Upper lobe of left lung (tissue), 6 donors: Measurements from ENCODE around the gene CORO6. TPM values are rescaled to one million over a fixed set of nuclear protein-coding genes. Genes with fewer than 3 reads are reported as not detected.

ENCODE experiments used
- ATAC-seq, 2 donors: fragments of 200-7000 bp; cut with Tn5 transposase; one replicate each; pipeline ENCODE4 v1.9.1; 2022; ENCODE audit warnings: mild to moderate bottlenecking in 2 of 2, moderate library complexity in 2 of 2; ENCODE audit not compliant: low FRiP score in 2 of 2
- DNase-seq, 2 donors: peaks; one replicate each; pipeline ENCODE4 v3.0.0-alpha.2; 2019 to 2020
- H3K27ac ChIP-seq, 4 donors: fragments of 200-600 bp; sonication (generic); one replicate each; pipeline ENCODE4 v1.5.1; 2016 to 2019
- H3K27me3 ChIP-seq, 4 donors: fragments of 200-600 bp; sonication (generic); one replicate each; pipeline ENCODE4 v1.5.1; 2017 to 2019
- H3K36me3 ChIP-seq, 4 donors: fragments of 200-600 bp; sonication (generic); one replicate each; pipeline ENCODE4 v1.5.1; 2016 to 2019
- H3K4me1 ChIP-seq, 4 donors: fragments of 200-600 bp; sonication (generic); one replicate each; pipeline ENCODE4 v1.5.1; 2018 to 2019
- H3K4me3 ChIP-seq, 4 donors: fragments of 200-600 bp; sonication (generic); one replicate each; pipeline ENCODE4 v1.5.1; 2017 to 2019; ENCODE audit warnings: mild to moderate bottlenecking in 2 of 4, moderate library complexity in 1 of 4
- H3K9me3 ChIP-seq, 4 donors: fragments of 200-600 bp; sonication (generic); one replicate each; pipeline ENCODE4 v1.5.1; 2018 to 2019
- EP300 ChIP-seq, 4 donors: sonication (generic); formaldehyde crosslinking; IDR thresholded peaks; one replicate each; pipeline ENCODE4 v1.5.1; 2017; ENCODE audit warnings: antibody characterized with exemption in 4 of 4, control low read depth in 2 of 4
- POLR2A ChIP-seq, 4 donors: fragments of 450-650 bp; IDR thresholded peaks; one replicate each; pipeline ENCODE4 v1.5.1; 2016 to 2017; ENCODE audit warnings: antibody characterized with exemption in 4 of 4, mild to moderate bottlenecking in 2 of 4
- POLR2AphosphoS5 ChIP-seq, 2 donors: sonication (generic); formaldehyde crosslinking; IDR thresholded peaks; one replicate each; pipeline ENCODE4 v1.5.1; 2017; ENCODE audit warnings: antibody characterized with exemption in 2 of 2
- WGBS, 2 donors: methylation state at CpG; one replicate each; pipeline ENCODE4 v1.1.5; 2017 to 2018; 5-methylcytosine and 5-hydroxymethylcytosine counted together
- total RNA-seq, 6 donors: library from RNA; depleted of rRNA in 4 of 6; stranded (reverse); fragments of >200 nt in 4 of 6; gene quantifications; one replicate each; pipeline versions ENCODE4 v1.1.0 to v1.2.1, GENCODE V29; 2016 to 2021
- TF ChIP-seq, protein P1 (sequence below), 6 experiments: fragments of 450-650 bp in 4 of 6; fragments of 200-600 bp in 2 of 6; sonication (generic) in 2 of 6; IDR thresholded peaks; one replicate each; pipeline ENCODE4 v1.5.1; 2016 to 2019; ENCODE audit warnings: antibody characterized with exemption in 6 of 6
- donor health status: DM: no; HTN: no; CAD: no; lungs with moderate emphysema.
- donor health status: DM: no; HTN: yes; CAD: no; lungs with severe emphysema.

The CORO6 gene
- total RNA-seq, 6 donors from 2014 or later, result 7.3 to 137 (median 12.2) TPM

DNA sequence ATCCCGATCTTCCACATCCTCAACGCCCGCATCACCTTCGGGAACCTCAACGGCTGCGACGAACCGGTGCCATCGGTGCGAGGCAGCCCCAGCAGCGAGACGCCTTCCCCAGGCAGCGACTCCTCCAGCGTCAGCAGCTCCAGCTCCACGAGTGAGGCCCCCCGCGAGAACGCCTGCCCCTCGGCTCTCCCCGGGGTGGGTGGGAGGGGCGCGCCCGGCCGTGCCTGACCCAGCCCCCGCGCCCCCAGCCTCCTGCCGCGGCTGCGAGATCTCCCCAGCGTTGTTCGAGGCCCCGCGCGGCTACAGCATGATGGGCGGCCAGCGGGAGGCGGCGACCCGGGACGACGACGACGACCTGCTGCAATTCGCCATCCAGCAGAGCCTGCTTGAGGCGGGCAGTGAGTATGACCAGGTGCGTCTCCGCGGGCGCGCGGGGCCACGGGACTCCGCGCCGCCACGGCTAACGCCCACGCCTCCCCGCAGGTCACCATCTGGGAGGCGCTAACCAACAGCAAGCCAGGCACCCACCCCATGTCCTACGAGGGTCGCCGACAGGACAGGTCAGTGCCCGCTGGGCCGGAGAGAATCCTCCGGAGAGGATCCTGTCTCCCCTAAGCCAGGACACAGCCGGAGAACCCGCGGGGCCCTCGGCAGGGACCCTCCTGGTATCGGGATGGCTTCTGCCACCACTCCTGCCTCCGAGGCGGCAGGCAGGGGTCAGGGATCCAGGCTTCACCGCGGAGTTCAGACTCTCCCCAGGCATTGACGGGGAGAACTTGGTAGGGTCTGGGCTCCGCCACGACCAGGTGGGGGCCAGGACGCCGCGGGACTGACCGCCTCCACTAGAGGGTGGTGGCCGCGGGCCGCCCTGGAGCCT lies 10.1 kb downstream of the CORO6 start:
- WGBS, 2 donors, result 60 to 63% methylated on average over 38 to 47 of the region's 85 CpGs
- H3K36me3 ChIP-seq, result no peaks in the 10 kb centered on the region
- ATAC-seq, result no peak
- peak overlapping the region in 1 of 4 donors; percentile 32 for H3K27ac ChIP-seq
- H3K9me3 ChIP-seq, result no peaks in the 10 kb centered on the region
- peak in 1 of 2 donors; percentile 84 for DNase-seq
- peaks cover 46 to 51% (median 50%) of the 10 kb centered on the region in 4 donors for H3K4me1 ChIP-seq
- peak overlapping the region in 3 of 4 donors; percentile 29 to 47 (median 45) for H3K4me3 ChIP-seq
- no peak for TF ChIP-seq EP300 (IDR thresholded peaks at IDR 0.05)
- TF ChIP-seq, protein P1, sequence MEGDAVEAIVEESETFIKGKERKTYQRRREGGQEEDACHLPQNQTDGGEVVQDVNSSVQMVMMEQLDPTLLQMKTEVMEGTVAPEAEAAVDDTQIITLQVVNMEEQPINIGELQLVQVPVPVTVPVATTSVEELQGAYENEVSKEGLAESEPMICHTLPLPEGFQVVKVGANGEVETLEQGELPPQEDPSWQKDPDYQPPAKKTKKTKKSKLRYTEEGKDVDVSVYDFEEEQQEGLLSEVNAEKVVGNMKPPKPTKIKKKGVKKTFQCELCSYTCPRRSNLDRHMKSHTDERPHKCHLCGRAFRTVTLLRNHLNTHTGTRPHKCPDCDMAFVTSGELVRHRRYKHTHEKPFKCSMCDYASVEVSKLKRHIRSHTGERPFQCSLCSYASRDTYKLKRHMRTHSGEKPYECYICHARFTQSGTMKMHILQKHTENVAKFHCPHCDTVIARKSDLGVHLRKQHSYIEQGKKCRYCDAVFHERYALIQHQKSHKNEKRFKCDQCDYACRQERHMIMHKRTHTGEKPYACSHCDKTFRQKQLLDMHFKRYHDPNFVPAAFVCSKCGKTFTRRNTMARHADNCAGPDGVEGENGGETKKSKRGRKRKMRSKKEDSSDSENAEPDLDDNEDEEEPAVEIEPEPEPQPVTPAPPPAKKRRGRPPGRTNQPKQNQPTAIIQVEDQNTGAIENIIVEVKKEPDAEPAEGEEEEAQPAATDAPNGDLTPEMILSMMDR (IDR thresholded peaks at IDR 0.05), result no peak
- H3K27me3 ChIP-seq, result peaks cover 0 to 10% (median 0%) of the 10 kb centered on the region in 4 donors

DNA sequence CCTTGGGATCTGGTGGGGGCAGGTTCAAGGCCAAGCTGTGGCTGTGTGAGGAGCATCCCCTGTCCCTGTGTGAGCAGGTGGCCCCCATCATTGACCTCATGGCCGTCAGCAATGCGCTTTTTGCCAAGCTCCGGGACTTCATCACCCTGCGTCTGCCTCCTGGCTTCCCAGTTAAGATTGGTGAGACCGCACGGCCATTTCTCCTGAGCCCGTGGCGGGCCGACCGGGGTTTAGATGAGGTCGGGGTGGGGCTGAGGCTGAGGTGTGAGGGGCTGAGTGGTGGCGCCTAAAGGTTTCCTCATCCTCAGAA lies 10.7 kb downstream of the CORO6 start:
- H3K4me1 ChIP-seq, result peaks cover 40 to 45% (median 45%) of the 10 kb centered on the region in 4 donors
- no peak overlapping the region for H3K27ac ChIP-seq
- no peak overlapping the region for H3K4me3 ChIP-seq
- no peaks in the 10 kb centered on the region for H3K9me3 ChIP-seq
- no peaks in the 10 kb centered on the region for H3K36me3 ChIP-seq
- 93 to 96% methylated on average over 5 to 10 of the region's 12 CpGs for WGBS, 2 donors
- DNase-seq (peak in 1 of 2 donors; percentile 54), ATAC-seq (no peak)
- TF ChIP-seq, protein P1 (IDR thresholded peaks at IDR 0.05), result no peak
- no peak for TF ChIP-seq POLR2AphosphoS5 (IDR thresholded peaks at IDR 0.05)
- no peak for TF ChIP-seq EP300 (IDR thresholded peaks at IDR 0.05)
- TF ChIP-seq POLR2A (IDR thresholded peaks at IDR 0.05), result no peak
- peaks cover 0 to 10% (median 0%) of the 10 kb centered on the region in 4 donors for H3K27me3 ChIP-seq

GRCh38 chr17:29611351-29612093 lies 11.2 kb downstream of the CORO6 start:
- Histone ChIP-seq H3K27me3 (peaks cover 0 to 6% (median 0%) of the 10 kb centered on the region in 4 donors), H3K4me3 (no peak overlapping the region), H3K36me3 (no peaks in the 10 kb centered on the region), H3K4me1 (peaks cover 35 to 40% (median 39%) of the 10 kb centered on the region in 4 donors), H3K9me3 (no peaks in the 10 kb centered on the region), H3K27ac (no peak overlapping the region)
- no peak for ATAC-seq
- no peak for TF ChIP-seq POLR2A (IDR thresholded peaks at IDR 0.05)
- DNase-seq, result no peak
- 97 to 99% methylated on average over 6 to 10 of the region's 11 CpGs for WGBS, 2 donors

- TF ChIP-seq, protein P1 (IDR thresholded peaks at IDR 0.05), result no peak
- TF ChIP-seq POLR2AphosphoS5 (IDR thresholded peaks at IDR 0.05) (no peak), EP300 (IDR thresholded peaks at IDR 0.05) (no peak), POLR2A (IDR thresholded peaks at IDR 0.05) (no peak)
- peaks cover 24 to 28% (median 28%) of the 10 kb centered on the region in 4 donors for H3K4me1 ChIP-seq
- DNase-seq, result no peak
Measured at GRCh38 chr17:29610395-29610794, 12.3 kb downstream of the CORO6 start.

DNA sequence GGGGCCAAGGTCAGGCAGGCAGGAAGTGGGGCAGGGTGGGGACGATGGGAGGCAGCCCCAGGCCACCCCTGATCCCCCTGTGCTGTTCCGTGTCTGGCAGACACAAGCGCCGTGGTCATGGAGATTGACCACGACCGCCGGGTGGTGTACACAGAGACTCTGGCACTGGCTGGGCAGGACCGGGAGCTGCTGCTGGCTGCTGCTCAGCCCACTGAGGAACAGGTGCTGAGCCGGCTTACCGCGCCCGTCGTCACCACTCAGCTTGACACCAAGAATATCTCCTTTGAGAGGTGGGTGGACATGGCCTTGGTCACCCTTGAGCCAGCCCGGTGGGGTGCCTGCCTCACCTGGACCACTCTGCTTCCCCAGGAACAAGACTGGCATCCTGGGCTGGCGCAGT lies 13.7 kb downstream of the CORO6 start:
- TF ChIP-seq EP300 (IDR thresholded peaks at IDR 0.05) (no peak), POLR2A (IDR thresholded peaks at IDR 0.05) (no peak), POLR2AphosphoS5 (IDR thresholded peaks at IDR 0.05) (no peak)
- TF ChIP-seq, protein P1 (IDR thresholded peaks at IDR 0.05), result no peak

More at GRCh38 chr17:29610395-29610794, 12.3 kb downstream of the CORO6 start:
- Histone ChIP-seq H3K4me3 (no peak overlapping the region), H3K27me3 (peaks cover 0 to 3% (median 0%) of the 10 kb centered on the region in 4 donors), H3K36me3 (no peaks in the 10 kb centered on the region), H3K27ac (no peak overlapping the region), H3K9me3 (no peaks in the 10 kb centered on the region)
- no peak for ATAC-seq
- 94 to 100% methylated on average over 1 to 3 of the region's 3 CpGs for WGBS, 2 donors

More for the DNA sequence above, 13.7 kb downstream of the CORO6 start:
- 87 to 88% methylated on average over 10 to 14 of the region's 15 CpGs for WGBS, 2 donors
- H3K4me3 ChIP-seq, result no peak overlapping the region
- H3K9me3 ChIP-seq, result no peaks in the 10 kb centered on the region
- DNase-seq (no peak), ATAC-seq (no peak)
- no peaks in the 10 kb centered on the region for H3K36me3 ChIP-seq
- H3K27me3 ChIP-seq, result peaks cover 0 to 3% (median 0%) of the 10 kb centered on the region in 4 donors
- H3K4me1 ChIP-seq, result peaks cover 11 to 14% (median 14%) of the 10 kb centered on the region in 4 donors
- no peak overlapping the region for H3K27ac ChIP-seq
